HUES6 (cell line): ENCODE results near the gene ARL15.
"Not testable (repeated sequence)": the region's sequence is repeated elsewhere in the genome, so short reads cannot be mapped to it uniquely, and the experiment has no call there.

ENCODE experiments used
- H3K27ac ChIP-seq: 2 replicates; pipeline ENCODE4 v1.7.0; 2013; ENCODE audit warnings: low read depth, mild to moderate bottlenecking, low read length, inconsistent platforms
- H3K27me3 ChIP-seq: 2 replicates; pipeline ENCODE4 v1.6.1; 2013; ENCODE audit warnings: low read length; ENCODE audit not compliant: control insufficient read depth, insufficient read depth
- H3K36me3 ChIP-seq: 2 replicates; pipeline ENCODE4 v1.6.1; 2013; ENCODE audit warnings: low read length; ENCODE audit not compliant: control insufficient read depth, insufficient read depth
- H3K4me1 ChIP-seq: 2 replicates; pipeline ENCODE4 v1.6.1; 2013; ENCODE audit warnings: low read length; ENCODE audit not compliant: control insufficient read depth, insufficient read depth
- H3K4me3 ChIP-seq: 2 replicates; pipeline ENCODE4 v1.5.1; 2013; ENCODE audit warnings: low read depth, low read length
- H3K9ac ChIP-seq: one replicate; pipeline ENCODE4 v1.6.1; 2013; ENCODE audit warnings: mild to moderate bottlenecking, low read length
- H3K9me3 ChIP-seq: 2 replicates; pipeline ENCODE4 v1.6.1; 2013; ENCODE audit warnings: low read depth, low read length; ENCODE audit not compliant: control insufficient read depth, insufficient read depth

Gene ARL15

GRCh38 chr5:53878015-53878414 is 432.4 kb downstream of the ARL15 start:
- Histone ChIP-seq H3K4me3 (no peak overlapping the region), H3K9ac (no peak overlapping the region), H3K4me1 (peaks cover 33% of the 10 kb centered on the region), H3K36me3 (no peaks in the 10 kb centered on the region), H3K27me3 (no peaks in the 10 kb centered on the region), H3K27ac (no peak overlapping the region), H3K9me3 (peaks cover 16% of the 10 kb centered on the region)

GRCh38 chr5:53877243-53877642 is 433.1 kb downstream of the ARL15 start:
- Histone ChIP-seq H3K27ac (no peak overlapping the region), H3K4me3 (no peak overlapping the region), H3K36me3 (no peaks in the 10 kb centered on the region), H3K9ac (no peak overlapping the region), H3K4me1 (peaks cover 25% of the 10 kb centered on the region), H3K27me3 (no peaks in the 10 kb centered on the region), H3K9me3 (peaks cover 16% of the 10 kb centered on the region)

DNA sequence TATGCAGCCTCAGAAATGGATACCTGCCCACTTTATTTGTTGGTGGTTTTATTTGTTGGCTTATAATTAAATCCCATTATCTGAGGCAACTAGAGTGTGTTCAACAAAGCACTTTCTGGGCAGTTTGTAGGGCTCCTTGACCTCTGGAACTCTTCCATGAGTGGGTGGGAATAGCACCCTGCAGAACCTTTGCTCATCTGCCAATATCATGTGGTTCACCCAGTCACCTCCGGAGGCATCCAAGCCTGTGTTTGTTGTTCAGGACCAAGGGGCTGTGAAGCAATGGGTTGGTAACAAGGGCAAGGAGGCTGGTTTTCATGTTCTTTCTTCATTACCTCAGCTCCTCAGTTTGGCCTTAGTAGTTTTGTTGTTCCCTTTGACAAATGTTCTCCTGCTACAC is 436.0 kb downstream of the ARL15 start:
- H3K9ac ChIP-seq, result no peak overlapping the region
- peaks cover under 1% of the 10 kb centered on the region; the same call in 1 of the 2 replicates for H3K4me1 ChIP-seq
- peaks cover 16% of the 10 kb centered on the region for H3K9me3 ChIP-seq
- no peak overlapping the region for H3K27ac ChIP-seq
- H3K36me3 ChIP-seq, result no peaks in the 10 kb centered on the region
- no peak overlapping the region for H3K4me3 ChIP-seq
- no peaks in the 10 kb centered on the region for H3K27me3 ChIP-seq

- Histone ChIP-seq H3K9ac (no peak overlapping the region), H3K36me3 (no peaks in the 10 kb centered on the region), H3K9me3 (peaks cover 16% of the 10 kb centered on the region), H3K4me1 (no peaks in the 10 kb centered on the region), H3K27me3 (no peaks in the 10 kb centered on the region), H3K4me3 (no peak overlapping the region), H3K27ac (no peak overlapping the region)
Measured at GRCh38 chr5:53873235-53873634, 437.1 kb downstream of the ARL15 start.

- peaks cover 16% of the 10 kb centered on the region for H3K9me3 ChIP-seq
- H3K4me1 ChIP-seq, result no peaks in the 10 kb centered on the region
- no peak overlapping the region for H3K4me3 ChIP-seq
- H3K36me3 ChIP-seq, result no peaks in the 10 kb centered on the region
- H3K9ac ChIP-seq, result no peak overlapping the region
- H3K27ac ChIP-seq, result no peak overlapping the region
- no peaks in the 10 kb centered on the region for H3K27me3 ChIP-seq
Measured at GRCh38 chr5:53871775-53872174, 438.6 kb downstream of the ARL15 start.

GRCh38 chr5:53871050-53871449 is 439.3 kb downstream of the ARL15 start:
- no peaks in the 10 kb centered on the region for H3K4me1 ChIP-seq
- H3K27me3 ChIP-seq, result no peaks in the 10 kb centered on the region
- H3K27ac ChIP-seq, result no peak overlapping the region
- H3K4me3 ChIP-seq, result no peak overlapping the region
- no peaks in the 10 kb centered on the region for H3K36me3 ChIP-seq
- no peak overlapping the region for H3K9ac ChIP-seq
- peaks cover 18% of the 10 kb centered on the region for H3K9me3 ChIP-seq

DNA sequence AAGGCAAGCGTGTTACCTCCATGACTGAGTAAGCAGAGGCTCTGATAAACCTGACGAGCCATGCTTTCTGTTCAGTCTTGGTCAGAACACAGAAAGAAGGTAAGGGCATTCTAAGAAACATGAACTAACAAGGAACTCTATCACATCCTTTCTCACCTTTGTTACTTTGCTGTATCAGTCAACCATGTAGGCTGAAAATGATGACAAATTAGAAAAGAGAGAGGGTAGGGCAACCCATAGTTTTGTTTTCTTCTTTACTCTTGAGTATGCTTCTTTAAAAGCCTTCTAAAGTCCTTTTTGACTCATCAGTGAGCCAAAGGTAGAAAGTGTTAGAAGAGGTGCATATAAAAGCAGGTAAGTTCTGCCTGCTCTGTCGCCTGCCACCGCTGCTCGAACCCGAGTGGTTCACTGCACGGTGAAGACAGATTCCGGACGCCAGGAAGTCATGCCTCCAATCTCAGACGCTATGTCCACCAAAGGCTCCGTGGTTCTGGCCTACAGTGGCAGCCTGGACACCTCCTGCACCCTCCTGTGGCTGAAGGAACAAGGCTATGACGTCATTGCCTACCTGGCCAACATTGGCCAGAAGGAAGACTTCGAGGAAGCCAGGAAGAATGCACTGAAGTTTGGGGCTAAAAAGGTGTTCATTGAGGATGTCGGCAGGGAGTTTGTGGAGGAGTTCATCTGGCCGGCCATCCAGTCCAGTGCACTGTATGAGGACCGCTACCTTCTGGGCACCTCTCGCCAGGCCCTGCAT is 451.5 kb downstream of the ARL15 start:
- H3K36me3 ChIP-seq, result no peaks in the 10 kb centered on the region
- no peak overlapping the region for H3K4me3 ChIP-seq
- H3K27me3 ChIP-seq, result no peaks in the 10 kb centered on the region
- no peak overlapping the region for H3K27ac ChIP-seq
- H3K9ac ChIP-seq, result no peak overlapping the region
- peaks cover 49% of the 10 kb centered on the region for H3K9me3 ChIP-seq
- H3K4me1 ChIP-seq, result no peaks in the 10 kb centered on the region

DNA sequence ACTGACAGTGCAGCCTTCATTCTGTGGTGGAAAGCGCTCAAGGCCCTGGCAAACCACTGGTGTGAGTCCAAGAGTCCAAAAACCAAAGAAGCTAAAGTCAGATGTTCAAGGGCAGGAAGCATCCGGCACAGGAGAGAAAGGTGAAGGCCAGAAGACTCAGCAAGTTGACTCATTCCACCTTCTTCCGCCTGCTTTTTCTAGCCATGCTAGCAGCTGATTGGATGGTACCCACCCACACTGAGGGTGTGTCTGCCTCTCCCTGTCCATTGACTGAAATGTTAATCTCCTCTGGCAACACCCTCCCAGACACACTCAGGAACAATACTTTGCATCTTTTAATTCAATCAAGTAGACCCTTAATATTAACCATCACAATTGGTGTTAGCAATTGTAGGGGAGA is 453.9 kb downstream of the ARL15 start:
- Histone ChIP-seq H3K4me3 (no peak overlapping the region), H3K27me3 (no peaks in the 10 kb centered on the region), H3K27ac (no peak overlapping the region), H3K36me3 (no peaks in the 10 kb centered on the region), H3K4me1 (no peaks in the 10 kb centered on the region), H3K9ac (no peak overlapping the region), H3K9me3 (peaks cover 53% of the 10 kb centered on the region)

DNA sequence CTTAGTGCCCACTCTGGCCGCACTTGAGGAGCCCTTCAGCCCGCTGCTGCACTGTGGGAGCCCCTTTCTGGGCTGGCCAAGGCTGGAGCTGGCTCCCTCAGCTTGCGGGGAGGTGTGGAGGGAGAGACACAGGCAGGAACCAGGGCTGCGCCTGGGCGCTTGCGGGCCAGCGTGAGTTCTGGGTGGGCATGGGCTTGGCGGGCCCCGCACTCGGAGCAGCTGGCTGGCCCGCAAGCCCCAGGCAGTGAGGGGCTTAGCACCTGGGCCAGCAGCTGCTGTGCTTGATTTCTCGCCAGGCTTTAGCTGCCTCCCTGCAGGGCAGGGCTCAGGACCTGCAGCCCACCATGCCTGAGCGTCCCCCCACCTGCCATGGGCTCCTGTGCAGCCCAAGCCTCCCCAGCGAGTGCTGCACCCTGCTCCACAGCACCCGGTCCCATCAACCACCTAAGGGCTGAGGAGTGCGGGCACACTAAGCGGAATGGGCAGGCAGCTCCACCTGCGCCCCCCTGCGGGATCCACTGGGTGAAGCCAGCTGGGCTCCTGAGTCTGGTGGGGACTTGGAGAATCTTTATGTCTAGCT is 473.4 kb downstream of the ARL15 start:
- not testable (repeated sequence) for H3K36me3 ChIP-seq, H3K4me1 ChIP-seq, H3K27ac ChIP-seq, H3K27me3 ChIP-seq, H3K4me3 ChIP-seq, H3K9ac ChIP-seq
- peaks cover 23% of the 10 kb centered on the region for H3K9me3 ChIP-seq

- no peak overlapping the region for H3K9ac ChIP-seq
- H3K9me3 ChIP-seq, result peaks cover 24% of the 10 kb centered on the region
- H3K36me3 ChIP-seq, result no peaks in the 10 kb centered on the region
- no peaks in the 10 kb centered on the region for H3K4me1 ChIP-seq
- H3K27ac ChIP-seq, result no peak overlapping the region
- H3K4me3 ChIP-seq, result no peak overlapping the region
- no peaks in the 10 kb centered on the region for H3K27me3 ChIP-seq
Measured at GRCh38 chr5:53834500-53834899, 475.9 kb downstream of the ARL15 start.
